T-helper 17 cell (primary cell): ENCODE results near the gene RAD51C. TPM values are rescaled to one million over a fixed set of nuclear protein-coding genes. Genes with fewer than 3 reads are reported as not detected.
A peak's percentile ranks its signal among the peaks of the same experiment; 100 is the strongest.

Experiments
- ATAC-seq: fragments of 150-1000 bp; cut with Tn5 transposase; 2 replicates; pipeline ENCODE4 v1.10.0; 2021; ENCODE audit warnings: mild to moderate bottlenecking, moderate library complexity
- DNase-seq, 3 donors: peaks; one replicate each; pipeline versions ENCODE4 v3.0.0 to v3.0.0-alpha.2; 2020 to 2021
- H3K9me3 ChIP-seq: one replicate; pipeline ENCODE4 v1.7.0; 2013; ENCODE audit warnings: low read length, mild to moderate bottlenecking; ENCODE audit not compliant: control insufficient read depth, poor library complexity, severe bottlenecking
- H3K27ac Mint-ChIP-seq: one replicate; pipeline ENCODE4 v1.8.0; 2022; ENCODE audit warnings: mild to moderate bottlenecking, moderate library complexity, mixed read lengths
- H3K27me3 Mint-ChIP-seq: one replicate; pipeline ENCODE4 v1.8.0; 2022; ENCODE audit warnings: mixed read lengths
- H3K36me3 Mint-ChIP-seq: one replicate; pipeline ENCODE4 v1.8.0; 2022; ENCODE audit warnings: low read depth, mixed read lengths
- H3K4me1 Mint-ChIP-seq: one replicate; pipeline ENCODE4 v1.8.0; 2022; ENCODE audit warnings: mild to moderate bottlenecking, mixed read lengths
- H3K4me3 Mint-ChIP-seq: one replicate; pipeline ENCODE4 v1.8.0; 2022; ENCODE audit warnings: mild to moderate bottlenecking, moderate library complexity, mixed read lengths
- total RNA-seq, 4 donors: library from RNA in 2 of 4; stranded (reverse) in 2 of 4; gene quantifications; one replicate each; pipeline ENCODE4 v1.2.3 and lab custom pipeline; 2022 to 2026

RAD51C gene
- total RNA-seq, 2 donors from 2014 or later = 6.3 to 16.0 TPM

GRCh38 chr17:58691701-58692238, 632 bp upstream of the RAD51C start, which contains the start of gene TEX14:
TSS of gene TEX14 (minus strand) at chr17:58692045. CDS start at chr17:58652001, 40,044 bp downstream.
- Mint-ChIP-seq H3K4me1 (peaks cover 23% of the 10 kb centered on the region), H3K4me3 (peak within 1 kb of the TSS; percentile 96), H3K36me3 (no peaks in the 10 kb centered on the region), H3K27me3 (no peaks in the 10 kb centered on the region), H3K27ac (peak within 1 kb of the TSS; percentile 98)
- no peak for DNase-seq
- no peaks in the 10 kb centered on the region for H3K9me3 ChIP-seq
- no peak for ATAC-seq

- H3K27ac Mint-ChIP-seq = peak overlapping the region; percentile 98
- ATAC-seq (no peak), DNase-seq (no peak)
- no peaks in the 10 kb centered on the region for H3K36me3 Mint-ChIP-seq
- H3K9me3 ChIP-seq = no peaks in the 10 kb centered on the region
- no peaks in the 10 kb centered on the region for H3K27me3 Mint-ChIP-seq
- peak overlapping the region; percentile 96 for H3K4me3 Mint-ChIP-seq
- H3K4me1 Mint-ChIP-seq = peaks cover 23% of the 10 kb centered on the region
Measured at GRCh38 chr17:58693208-58693607, 806 bp downstream of the RAD51C start.

- peak overlapping the region; percentile 96 for H3K4me3 Mint-ChIP-seq
- ATAC-seq (no peak), DNase-seq (no peak)
- no peaks in the 10 kb centered on the region for H3K36me3 Mint-ChIP-seq
- no peak overlapping the region for H3K27ac Mint-ChIP-seq
- peaks cover 23% of the 10 kb centered on the region for H3K4me1 Mint-ChIP-seq
- H3K9me3 ChIP-seq = no peaks in the 10 kb centered on the region
- H3K27me3 Mint-ChIP-seq = no peaks in the 10 kb centered on the region
Measured at GRCh38 chr17:58693751-58694150, 1.3 kb downstream of the RAD51C start.

GRCh38 chr17:58694302-58694701, 1.9 kb downstream of the RAD51C start:
- peaks cover 23% of the 10 kb centered on the region for H3K4me1 Mint-ChIP-seq
- DNase-seq (no peak), ATAC-seq (no peak)
- H3K36me3 Mint-ChIP-seq = no peaks in the 10 kb centered on the region
- no peaks in the 10 kb centered on the region for H3K9me3 ChIP-seq
- H3K27ac Mint-ChIP-seq = no peak overlapping the region
- H3K4me3 Mint-ChIP-seq = no peak overlapping the region
- no peaks in the 10 kb centered on the region for H3K27me3 Mint-ChIP-seq

- H3K9me3 ChIP-seq = no peaks in the 10 kb centered on the region
- no peak overlapping the region for H3K27ac Mint-ChIP-seq
- DNase-seq (no peak), ATAC-seq (no peak)
- H3K4me1 Mint-ChIP-seq = peaks cover 23% of the 10 kb centered on the region
- H3K4me3 Mint-ChIP-seq = no peak overlapping the region
- H3K27me3 Mint-ChIP-seq = no peaks in the 10 kb centered on the region
- no peaks in the 10 kb centered on the region for H3K36me3 Mint-ChIP-seq
Measured at GRCh38 chr17:58694826-58695225, 2.4 kb downstream of the RAD51C start.

GRCh38 chr17:58699771-58700170, 7.4 kb downstream of the RAD51C start:
- no peaks in the 10 kb centered on the region for H3K9me3 ChIP-seq
- no peak overlapping the region for H3K4me3 Mint-ChIP-seq
- no peak for ATAC-seq
- peaks cover 8% of the 10 kb centered on the region for H3K4me1 Mint-ChIP-seq
- no peak for DNase-seq
- H3K27ac Mint-ChIP-seq = no peak overlapping the region
- no peaks in the 10 kb centered on the region for H3K36me3 Mint-ChIP-seq
- no peaks in the 10 kb centered on the region for H3K27me3 Mint-ChIP-seq

- ATAC-seq (no peak), DNase-seq (no peak)
- no peaks in the 10 kb centered on the region for H3K9me3 ChIP-seq
- no peaks in the 10 kb centered on the region for H3K27me3 Mint-ChIP-seq
- H3K4me1 Mint-ChIP-seq = peaks cover 7% of the 10 kb centered on the region
- H3K27ac Mint-ChIP-seq = no peak overlapping the region
- peaks cover 3% of the 10 kb centered on the region for H3K36me3 Mint-ChIP-seq
- no peak overlapping the region for H3K4me3 Mint-ChIP-seq
Measured at GRCh38 chr17:58702045-58702476, 9.7 kb downstream of the RAD51C start.

GRCh38 chr17:58702708-58703107, 10.3 kb downstream of the RAD51C start:
- no peaks in the 10 kb centered on the region for H3K27me3 Mint-ChIP-seq
- peaks cover 7% of the 10 kb centered on the region for H3K4me1 Mint-ChIP-seq
- H3K27ac Mint-ChIP-seq = no peak overlapping the region
- no peaks in the 10 kb centered on the region for H3K9me3 ChIP-seq
- no peak for DNase-seq
- ATAC-seq = no peak
- no peak overlapping the region for H3K4me3 Mint-ChIP-seq
- peaks cover 3% of the 10 kb centered on the region for H3K36me3 Mint-ChIP-seq

GRCh38 chr17:58703137-58703915, 10.9 kb downstream of the RAD51C start:
- ATAC-seq (no peak), DNase-seq (no peak)
- Mint-ChIP-seq H3K4me3 (no peak overlapping the region), H3K36me3 (peaks cover 3% of the 10 kb centered on the region), H3K27ac (no peak overlapping the region), H3K4me1 (peaks cover 7% of the 10 kb centered on the region), H3K27me3 (no peaks in the 10 kb centered on the region)
- H3K9me3 ChIP-seq = no peaks in the 10 kb centered on the region

- peaks cover 3% of the 10 kb centered on the region for H3K36me3 Mint-ChIP-seq
- H3K4me3 Mint-ChIP-seq = no peak overlapping the region
- no peak for DNase-seq
- H3K4me1 Mint-ChIP-seq = peaks cover 7% of the 10 kb centered on the region
- no peak overlapping the region for H3K27ac Mint-ChIP-seq
- no peaks in the 10 kb centered on the region for H3K27me3 Mint-ChIP-seq
- no peak for ATAC-seq
- H3K9me3 ChIP-seq = no peaks in the 10 kb centered on the region
Measured at GRCh38 chr17:58703916-58704286, 11.5 kb downstream of the RAD51C start.

- ATAC-seq (no peak), DNase-seq (no peak)
- Mint-ChIP-seq H3K27ac (peak overlapping the region; percentile 56), H3K4me3 (no peak overlapping the region), H3K36me3 (peaks cover 7% of the 10 kb centered on the region), H3K4me1 (peaks cover 11% of the 10 kb centered on the region), H3K27me3 (no peaks in the 10 kb centered on the region)
- H3K9me3 ChIP-seq = no peaks in the 10 kb centered on the region
Measured at GRCh38 chr17:58706351-58707140, 14.1 kb downstream of the RAD51C start.

GRCh38 chr17:58710948-58711552, 18.6 kb downstream of the RAD51C start:
- Mint-ChIP-seq H3K4me3 (no peak overlapping the region), H3K4me1 (peaks cover 8% of the 10 kb centered on the region), H3K27ac (no peak overlapping the region), H3K27me3 (no peaks in the 10 kb centered on the region), H3K36me3 (peaks cover 7% of the 10 kb centered on the region)
- no peaks in the 10 kb centered on the region for H3K9me3 ChIP-seq
- no peak for ATAC-seq
- peak in 1 of 3 donors; percentile 14 for DNase-seq

GRCh38 chr17:58722274-58722673, 29.9 kb downstream of the RAD51C start:
- DNase-seq (no peak), ATAC-seq (no peak)
- Mint-ChIP-seq H3K27me3 (no peaks in the 10 kb centered on the region), H3K27ac (no peak overlapping the region), H3K36me3 (no peaks in the 10 kb centered on the region), H3K4me3 (no peak overlapping the region), H3K4me1 (no peaks in the 10 kb centered on the region)
- no peaks in the 10 kb centered on the region for H3K9me3 ChIP-seq
